Astrocyte of the cerebellum (primary cell): Measurements from ENCODE around the gene CEP135.

Source experiments
- DNase-seq: peaks from one replicate; pipeline ENCODE4 v3.0.0-alpha.2; 2011; ENCODE audit warnings: low read depth
- H3K4me3 ChIP-seq: 2 replicates; pipeline ENCODE4 v1.5.1; 2011; ENCODE audit warnings: mild to moderate bottlenecking, low read depth, low read length, moderate library complexity
- CTCF ChIP-seq: IDR thresholded peaks from 2 replicates; pipeline ENCODE4 v1.5.1; 2012; ENCODE audit warnings: low read length, low read depth, moderate library complexity, mild to moderate bottlenecking; ENCODE audit errors: missing control alignments
- in situ Hi-C: cut with HindIII; loops from 2 replicates; pipeline ENCODE4 v1.10.0; 2017; ENCODE audit warnings: low sequenced_read_pairs

The CEP135 gene

GRCh38 chr4:56055991-56056390 is 107.2 kb downstream of the CEP135 start:
- DNase-seq: no peak
- TF ChIP-seq CTCF: no peak
- in situ Hi-C loops: no loop called here
- no peak overlapping the region for H3K4me3 ChIP-seq

DNA sequence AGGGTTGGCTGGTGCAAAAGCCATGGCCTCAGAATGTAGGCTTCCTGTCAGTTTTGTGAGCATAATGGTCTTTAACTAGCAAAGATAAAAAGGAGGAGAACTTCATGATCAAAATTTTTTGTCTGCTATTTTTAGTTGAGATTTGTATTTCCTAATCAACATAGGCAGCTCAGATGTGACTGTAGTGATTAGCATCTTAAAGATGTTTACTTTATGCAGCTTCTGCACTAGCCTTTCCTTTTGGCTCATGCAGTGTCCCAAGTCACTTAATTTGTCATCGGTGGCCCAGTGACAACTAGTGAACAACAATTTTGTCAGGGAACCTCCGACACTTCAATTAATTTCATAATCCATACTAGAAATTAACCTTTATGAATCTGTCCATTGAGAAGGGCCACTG is 109.8 kb downstream of the CEP135 start:
- in situ Hi-C loops: no loop called here
- no peak for DNase-seq
- TF ChIP-seq CTCF: no peak
- no peak overlapping the region for H3K4me3 ChIP-seq

GRCh38 chr4:56060036-56060435 is 111.3 kb downstream of the CEP135 start:
- no peak overlapping the region for H3K4me3 ChIP-seq
- TF ChIP-seq CTCF: no peak
- in situ Hi-C loops: no loop called here
- DNase-seq: no peak

- DNase-seq: no peak
- TF ChIP-seq CTCF: no peak
- no peak overlapping the region for H3K4me3 ChIP-seq
- in situ Hi-C loops: no loop called here
Measured at GRCh38 chr4:56062106-56062505, 113.4 kb downstream of the CEP135 start.

- DNase-seq: no peak
- TF ChIP-seq CTCF: no peak
- no peak overlapping the region for H3K4me3 ChIP-seq
- in situ Hi-C loops: no loop called here
Measured at GRCh38 chr4:56062526-56063145, 113.9 kb downstream of the CEP135 start.

DNA sequence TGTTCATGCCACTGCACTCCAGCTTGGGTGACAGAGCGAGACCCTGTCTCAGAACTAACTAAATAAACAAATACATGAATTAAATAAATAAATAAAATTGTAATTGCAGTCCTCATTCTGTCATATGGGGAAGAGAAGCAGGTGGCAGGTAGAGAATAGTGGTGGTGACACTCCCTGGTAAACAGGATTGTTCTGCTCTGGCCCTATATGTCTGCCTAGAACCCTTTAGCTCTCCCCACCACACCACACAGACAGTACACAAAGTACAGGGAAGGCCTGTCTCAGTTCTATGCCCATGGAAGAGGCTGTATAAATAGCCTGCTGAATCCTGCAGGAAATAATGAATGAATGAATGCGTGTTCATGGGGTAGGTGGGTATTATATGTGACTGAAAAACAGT is 117.7 kb downstream of the CEP135 start:
- in situ Hi-C loops: no loop called here
- no peak for TF ChIP-seq CTCF
- H3K4me3 ChIP-seq: no peak overlapping the region
- no peak for DNase-seq
